Fibroblast of peridontal ligament (primary cell): ENCODE results near the gene CGB7.
"Not testable (repeated sequence)": the region's sequence is repeated elsewhere in the genome, so short reads cannot be mapped to it uniquely, and the experiment has no call there.

Experiments
- DNase-seq: peaks from one replicate; pipeline ENCODE4 v3.0.0-alpha.2; 2010; ENCODE audit errors: extremely low read depth

CGB7 gene

GRCh38 chr19:49073514-49074378 is 16.2 kb upstream of the CGB7 start:
- no peak for DNase-seq

DNA sequence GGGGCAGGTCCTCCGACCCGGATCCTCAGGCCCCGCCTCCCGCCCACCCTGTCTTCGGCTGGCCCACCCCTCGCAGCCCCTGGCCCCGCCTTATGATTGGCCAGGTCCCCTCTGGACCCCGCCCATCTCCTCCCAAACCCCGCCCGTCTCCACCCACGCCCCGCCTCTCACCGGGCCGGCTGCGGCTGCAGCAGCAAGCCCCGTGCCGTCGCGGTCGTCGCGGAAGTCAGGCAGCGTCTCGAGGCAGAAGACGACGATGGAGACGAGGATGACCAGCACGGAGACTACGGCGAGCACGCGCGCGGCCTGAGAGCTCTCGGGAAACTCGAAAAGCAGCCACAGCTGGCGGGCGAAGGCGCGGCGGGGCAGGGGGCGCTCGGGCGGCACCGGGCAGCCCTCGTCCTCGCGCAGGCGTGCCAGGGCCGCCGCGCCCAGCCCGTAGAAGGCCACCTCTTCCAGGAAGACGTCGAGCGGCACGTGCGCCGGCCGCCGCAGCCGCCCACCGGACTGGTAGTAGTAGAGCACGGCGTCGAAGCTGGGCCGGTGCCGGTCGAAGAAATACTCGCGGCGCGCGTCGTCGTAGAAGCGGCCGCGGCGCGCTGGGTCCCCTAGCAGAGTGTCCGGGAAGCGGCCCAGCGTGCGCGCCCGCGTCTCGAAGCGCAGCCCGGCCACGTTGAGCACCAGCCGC is 14.5 kb upstream of the CGB7 start:
- DNase-seq: no peak

DNA sequence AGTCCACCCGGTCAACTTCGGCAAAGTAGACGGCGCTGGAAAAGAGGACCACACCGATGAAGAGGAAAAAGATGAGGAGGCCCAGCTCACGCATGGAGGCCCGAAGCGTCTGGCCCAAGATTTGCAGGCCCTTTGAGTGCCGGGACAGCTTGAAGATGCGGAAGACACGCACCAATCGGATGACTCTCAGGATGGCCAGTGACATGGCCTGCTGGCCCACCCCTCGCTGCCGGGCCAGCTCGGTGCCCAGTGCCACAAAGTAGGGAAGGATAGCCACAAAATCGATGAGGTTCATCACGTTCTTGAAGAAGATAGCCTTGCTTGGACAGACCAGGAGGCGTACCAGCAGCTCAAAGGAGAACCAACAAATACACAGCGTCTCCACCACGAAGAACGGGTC is 12.9 kb upstream of the CGB7 start:
- no peak for DNase-seq

DNA sequence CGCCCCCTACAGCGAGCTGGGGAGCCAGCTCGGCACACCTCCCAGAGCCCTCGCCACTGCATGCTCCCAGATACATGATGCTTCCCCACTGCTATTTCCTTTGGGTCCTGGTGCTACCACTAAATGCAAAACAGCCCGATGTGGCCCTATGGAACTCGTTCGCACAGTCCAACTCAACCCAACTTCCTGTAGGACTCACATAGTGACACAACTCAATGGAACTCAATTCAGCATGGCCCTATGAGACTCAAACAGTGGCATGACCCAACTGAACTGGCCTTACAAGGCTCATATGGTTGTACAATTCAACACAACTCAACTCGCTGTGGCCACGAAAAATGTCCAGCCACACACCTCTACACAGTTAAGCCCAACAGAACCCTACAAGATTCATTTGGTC is 11.5 kb upstream of the CGB7 start:
- no peak for DNase-seq

GRCh38 chr19:49067554-49067953 is 10.0 kb upstream of the CGB7 start:
- no peak for DNase-seq

DNA sequence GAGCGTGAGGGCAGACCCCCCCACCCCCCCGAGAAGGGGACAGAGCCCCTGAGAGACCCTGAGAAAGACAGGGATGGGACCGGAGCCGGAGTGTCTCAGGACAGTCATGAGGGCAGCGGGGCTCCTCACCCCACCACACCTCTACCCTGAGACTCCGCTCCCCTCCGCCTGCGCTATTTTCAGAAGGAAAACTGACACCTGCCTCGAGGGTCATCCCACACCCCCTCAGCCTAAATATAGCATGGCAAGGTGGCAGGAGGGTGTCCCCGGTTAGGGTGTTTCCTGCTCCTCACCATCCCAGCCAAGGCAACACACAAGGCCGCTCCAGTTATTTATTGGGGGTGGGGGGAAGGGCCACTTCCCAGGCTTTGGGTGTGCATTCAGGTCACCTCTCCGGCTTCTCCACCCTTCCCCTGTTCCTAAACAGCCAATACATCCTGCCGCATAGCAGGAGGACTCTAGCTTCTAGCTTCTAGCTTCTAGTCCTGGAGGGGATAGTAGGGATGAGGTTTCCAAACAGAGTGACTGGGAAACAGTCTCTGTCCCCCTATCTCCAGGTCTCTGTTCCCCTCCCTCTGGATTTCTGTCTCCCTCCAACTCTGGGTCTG is 8.5 kb upstream of the CGB7 start:
- no peak for DNase-seq

DNA sequence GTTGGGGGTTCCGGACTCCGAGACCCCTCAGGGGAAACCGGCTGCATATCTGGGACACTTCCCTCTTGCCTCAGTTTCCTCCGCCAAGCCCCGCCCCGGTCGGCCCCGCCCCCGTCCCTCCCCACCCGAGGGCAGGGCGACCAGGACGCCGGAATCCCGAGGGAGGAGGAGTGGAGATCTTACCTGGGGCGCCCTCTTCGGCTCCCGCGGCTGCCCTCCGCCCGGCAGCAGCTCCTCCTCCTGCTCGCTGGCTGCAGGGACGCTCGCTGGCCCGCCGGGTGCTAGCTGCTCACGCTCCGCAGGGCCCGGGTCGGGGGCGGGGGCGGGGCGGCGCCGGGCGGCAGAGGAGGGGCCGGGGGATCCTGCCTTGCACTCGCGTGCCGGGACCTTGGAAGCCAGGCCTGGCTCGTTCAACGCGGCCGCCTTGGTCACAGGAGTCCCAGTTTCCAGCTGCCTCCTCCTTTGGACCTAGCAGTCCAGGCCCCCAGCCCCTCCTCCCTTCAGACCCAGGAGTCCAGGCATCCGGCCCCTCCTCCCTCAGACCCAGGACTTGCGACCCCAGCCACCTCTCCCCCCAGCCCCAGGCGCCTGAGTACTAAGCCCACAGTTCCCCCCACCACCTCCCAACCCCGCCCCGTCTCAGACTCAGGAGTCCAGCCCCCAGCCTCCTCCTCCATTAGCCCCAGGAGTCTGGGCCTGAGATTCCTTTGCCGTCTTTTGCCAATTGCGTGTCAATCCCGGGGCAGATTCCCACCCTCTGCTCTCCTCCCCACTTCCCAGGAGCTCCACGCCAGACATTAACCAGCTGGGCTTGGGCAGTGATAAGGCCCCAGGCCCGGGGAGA is 7.4 kb upstream of the CGB7 start, which contains the start of gene NTF4:
Gene NTF4 (minus strand): TSS at position 51 of the 844 bp plus-strand sequence. CDS start 2,821 bp downstream, outside the sequence.
- no peak for DNase-seq

DNA sequence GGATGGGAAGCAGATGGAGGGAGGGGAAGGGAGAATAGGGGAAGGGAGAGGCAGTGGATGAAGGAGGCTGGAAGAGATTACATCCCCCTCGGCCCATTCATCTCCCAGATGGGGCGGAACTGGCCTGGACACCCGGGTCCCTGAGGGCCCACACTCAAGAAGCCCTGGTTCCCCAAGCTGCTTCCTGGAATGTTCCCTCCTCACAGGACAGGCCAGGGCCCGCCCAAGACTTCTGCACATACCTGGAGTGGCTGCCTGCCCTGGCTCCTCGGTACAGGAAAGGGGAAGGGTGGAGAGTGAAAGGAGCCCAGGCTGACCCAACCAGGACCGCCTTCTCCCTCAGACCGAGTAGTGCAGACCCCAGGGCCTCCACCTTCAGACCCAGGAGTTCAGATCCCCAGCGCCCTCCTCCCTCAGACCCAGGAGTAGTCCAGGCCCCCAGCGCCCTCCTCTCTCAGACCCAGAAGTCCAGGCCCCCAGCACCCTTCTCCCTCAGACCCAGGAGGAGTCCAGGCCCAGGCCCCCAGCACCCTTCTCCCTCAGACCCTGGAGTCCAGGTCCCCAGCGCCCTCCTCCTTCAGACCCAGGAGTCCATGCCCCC is 6.6 kb upstream of the CGB7 start:
- DNase-seq: no peak

- no peak for DNase-seq
These were observed 3.9 kb upstream of the CGB7 start for GRCh38 chr19:49061445-49061844.

DNA sequence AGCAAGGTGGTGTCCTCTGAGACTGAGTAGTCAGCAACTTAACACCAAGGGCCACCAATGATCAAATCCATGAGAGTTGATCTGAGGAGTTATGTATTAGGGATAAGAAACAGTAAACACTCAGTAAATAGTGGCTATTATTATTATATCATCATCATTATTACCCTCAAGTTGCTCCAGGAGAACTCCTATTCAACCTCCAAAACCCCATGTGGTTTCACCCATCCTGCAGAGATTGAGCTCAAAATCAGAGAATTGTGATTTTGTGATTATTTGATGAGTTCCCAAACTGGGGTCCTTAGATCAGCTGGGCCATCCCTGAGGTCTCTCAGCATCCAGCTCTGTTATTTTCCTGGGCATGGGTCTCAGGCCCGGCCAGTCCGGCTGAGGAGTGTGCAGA is 3.5 kb upstream of the CGB7 start:
- no peak for DNase-seq

DNA sequence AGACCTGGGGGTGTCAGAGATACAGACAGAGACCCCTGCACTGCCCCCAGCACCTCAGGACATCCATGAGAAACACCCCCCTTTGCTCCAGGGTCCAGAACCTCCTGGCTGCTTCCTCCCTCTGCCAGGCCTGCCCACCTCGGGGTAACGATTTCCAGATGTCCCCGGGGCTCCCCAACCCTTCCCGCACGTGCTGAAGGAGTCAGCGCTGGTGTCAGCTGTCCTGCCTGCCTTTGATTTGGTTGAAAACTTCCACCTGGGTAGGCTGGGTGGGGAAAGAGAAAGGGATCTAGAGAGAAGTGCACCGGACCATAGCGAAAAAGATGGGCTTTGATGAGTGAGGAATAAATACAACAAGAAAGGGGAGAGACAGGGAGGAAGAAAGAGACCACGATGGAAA is 1.5 kb upstream of the CGB7 start:
- DNase-seq: no peak

GRCh38 chr19:49058562-49058961 is 1.0 kb upstream of the CGB7 start:
- no peak for DNase-seq

GRCh38 chr19:49056902-49057596 is 500 bp downstream of the CGB7 start:
- DNase-seq: not testable (repeated sequence)

GRCh38 chr19:49056101-49056901 is 1.2 kb downstream of the CGB7 start:
- DNase-seq: peak; percentile 17

DNA sequence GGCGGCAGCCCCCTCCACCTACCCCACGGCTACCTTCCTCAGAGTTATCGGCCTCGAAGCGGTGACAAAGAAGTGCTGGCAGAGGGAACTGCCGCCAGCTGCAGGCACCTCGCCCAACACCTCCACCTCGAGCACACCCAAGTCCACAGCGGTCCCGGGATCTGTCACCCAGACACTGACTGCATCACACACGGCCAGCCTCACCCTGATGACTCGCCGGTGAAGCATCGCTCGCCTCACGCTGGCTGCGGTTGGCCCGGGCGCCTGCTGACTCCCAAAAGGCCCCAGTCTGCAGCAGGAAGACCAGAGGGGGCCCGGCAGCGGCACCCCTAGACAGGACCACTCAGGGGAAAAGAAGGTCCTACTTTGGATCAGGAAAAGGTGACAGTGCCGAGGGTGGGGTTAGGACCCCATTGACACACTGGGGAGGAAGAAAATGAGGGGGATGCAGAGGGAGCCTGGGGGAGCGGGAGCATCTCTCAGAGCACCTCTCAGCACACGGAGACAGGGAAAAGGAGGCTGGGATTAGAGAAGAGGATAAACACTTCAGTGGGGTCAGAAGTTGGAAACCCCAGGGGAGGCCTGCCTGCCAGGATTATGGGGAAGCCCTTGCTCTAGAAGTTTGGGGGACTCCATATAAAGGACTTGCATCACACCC is 7.0 kb downstream of the CGB7 start:
- DNase-seq: not testable (repeated sequence)

DNA sequence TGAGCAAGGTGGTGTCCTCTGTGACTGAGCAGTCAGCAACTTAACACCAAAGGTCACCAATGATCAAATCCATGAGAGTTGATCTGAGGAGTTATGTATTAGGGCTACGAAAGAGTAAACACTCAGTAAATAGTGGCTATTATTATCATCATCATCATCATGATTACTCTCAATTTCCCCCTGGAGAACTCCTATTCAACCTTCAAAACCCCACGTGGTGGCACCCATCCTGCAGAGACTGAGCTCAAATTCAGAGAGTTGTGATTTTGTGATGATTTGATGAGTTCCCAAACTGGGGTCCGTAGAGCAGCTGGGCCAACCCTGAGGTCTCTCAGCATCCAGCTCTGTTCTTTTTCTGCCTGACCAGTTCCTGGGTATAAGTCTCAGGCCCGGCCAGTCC is 7.7 kb downstream of the CGB7 start:
- DNase-seq: not testable (repeated sequence)

- not testable (repeated sequence) for DNase-seq
These were observed 8.5 kb downstream of the CGB7 start, which contains the start of gene CGB8 for GRCh38 chr19:49049011-49049410. Gene CGB8, minus strand, starts transcription at chr19:49049111. Its CDS starts 372 bp downstream, at chr19:49048739.

DNA sequence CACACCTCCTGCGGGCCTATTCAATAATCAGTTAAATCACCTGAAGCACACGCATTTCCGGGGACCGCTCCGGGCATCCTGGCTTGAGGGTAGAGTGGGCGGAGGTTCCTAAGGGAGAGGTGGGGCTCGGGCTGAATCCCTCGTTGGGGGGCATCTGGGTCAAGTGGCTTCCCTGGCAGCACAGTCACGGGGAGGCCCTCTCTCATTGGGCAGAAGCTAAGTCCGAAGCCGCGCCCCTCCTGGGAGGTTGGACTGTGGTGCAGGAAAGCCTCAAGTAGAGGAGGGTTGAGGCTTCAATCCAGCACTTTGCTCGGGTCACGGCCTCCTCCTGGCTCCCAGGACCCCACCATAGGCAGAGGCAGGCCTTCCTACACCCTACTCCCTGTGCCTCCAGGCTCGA is 14.0 kb downstream of the CGB7 start, which contains the start of gene CGB5:
Gene CGB5 (plus strand): TSS at position 301 of the 400 bp plus-strand sequence. CDS start 362 bp downstream, outside the sequence.
- DNase-seq: not testable (repeated sequence)

GRCh38 chr19:49042666-49043065 is 14.9 kb downstream of the CGB7 start:
- not testable (repeated sequence) for DNase-seq
